WI38 (cell line): ENCODE data around the gene ITSN1.

Experiments
- H3K4me3 ChIP-seq: 2 replicates; pipeline ENCODE4 v1.5.1; 2011; ENCODE audit warnings: low read depth, mild to moderate bottlenecking, control low read depth, low read length
- CTCF ChIP-seq: IDR thresholded peaks from 2 replicates; pipeline ENCODE4 v1.5.1; 2012; ENCODE audit warnings: low read depth, mild to moderate bottlenecking, control low read depth, low read length

The ITSN1 gene

GRCh38 chr21:33880626-33881025, 238.3 kb downstream of the ITSN1 start:
- no peak overlapping the region for H3K4me3 ChIP-seq
- TF ChIP-seq CTCF = no peak

DNA sequence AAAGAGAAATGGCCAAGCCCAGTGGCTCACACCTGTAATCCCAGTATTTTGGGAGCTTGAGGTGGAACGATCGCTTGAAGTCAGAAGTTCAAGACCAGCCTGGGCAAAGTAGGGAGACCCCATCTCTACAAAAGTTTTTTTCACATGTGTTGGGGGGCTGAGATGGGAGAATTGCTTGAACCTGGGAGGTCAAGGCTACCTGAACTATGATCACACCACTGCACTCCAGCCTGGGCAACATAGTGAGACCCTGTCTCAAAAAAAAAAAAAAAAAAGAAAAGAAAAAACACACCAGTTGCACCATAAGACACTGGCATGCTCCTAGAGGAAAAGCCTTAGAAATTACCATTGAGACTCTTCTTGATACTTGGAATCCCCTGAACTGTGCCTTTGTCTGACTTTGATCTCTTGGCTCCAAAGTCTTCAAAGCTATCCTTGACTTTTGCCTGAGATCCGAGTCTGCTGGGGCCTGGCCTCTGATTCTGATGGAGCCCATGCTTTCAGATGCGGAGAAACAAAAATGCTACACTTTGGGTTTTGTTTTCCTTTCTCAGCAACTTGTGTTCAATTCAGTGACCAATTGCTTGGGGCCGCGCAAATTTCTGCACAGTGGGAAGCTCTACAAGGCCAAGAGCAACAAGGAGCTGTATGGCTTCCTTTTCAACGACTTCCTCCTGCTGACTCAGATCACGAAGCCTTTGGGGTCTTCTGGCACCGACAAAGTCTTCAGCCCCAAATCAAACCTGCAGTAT, 239.6 kb downstream of the ITSN1 start:
- H3K4me3 ChIP-seq = no peak overlapping the region
- TF ChIP-seq CTCF = no peak

DNA sequence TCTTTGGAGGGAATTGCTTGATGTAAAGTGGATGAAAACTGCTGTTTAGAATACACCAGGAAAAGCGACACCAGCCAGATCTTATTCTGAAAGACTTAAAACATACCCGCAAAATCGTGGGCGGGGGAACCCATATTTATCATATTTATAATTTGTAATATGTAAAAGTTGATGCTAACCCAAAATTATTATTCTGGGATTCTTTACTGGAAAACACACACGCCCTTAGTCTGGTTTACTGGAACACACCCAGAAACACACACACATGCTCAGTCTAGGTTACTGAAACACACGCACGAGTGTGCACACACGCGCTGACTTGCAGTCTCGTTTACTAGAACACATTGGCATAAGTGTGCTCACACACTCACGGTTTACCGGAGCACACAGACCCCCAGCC, 240.8 kb downstream of the ITSN1 start:
- no peak for TF ChIP-seq CTCF
- no peak overlapping the region for H3K4me3 ChIP-seq

GRCh38 chr21:33884376-33885171, 242.3 kb downstream of the ITSN1 start:
- TF ChIP-seq CTCF = no peak
- H3K4me3 ChIP-seq = no peak overlapping the region

DNA sequence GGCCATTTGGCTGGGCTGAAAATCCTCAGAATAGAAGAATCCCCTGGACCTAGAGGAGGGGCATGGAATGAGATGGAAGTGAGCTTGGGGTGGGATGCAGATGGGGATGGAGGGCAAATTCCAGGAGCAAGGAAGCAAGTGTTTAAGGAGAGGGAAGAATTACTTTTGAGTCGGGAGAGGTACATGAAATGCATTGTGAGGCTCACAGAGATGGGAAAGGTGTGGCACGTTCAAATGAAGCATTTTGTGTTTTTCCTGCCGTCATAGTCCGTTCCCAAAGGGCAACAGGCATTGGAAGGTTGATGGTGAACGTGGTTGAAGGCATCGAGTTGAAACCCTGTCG, 242.8 kb downstream of the ITSN1 start:
- TF ChIP-seq CTCF = no peak
- H3K4me3 ChIP-seq = no peak overlapping the region

DNA sequence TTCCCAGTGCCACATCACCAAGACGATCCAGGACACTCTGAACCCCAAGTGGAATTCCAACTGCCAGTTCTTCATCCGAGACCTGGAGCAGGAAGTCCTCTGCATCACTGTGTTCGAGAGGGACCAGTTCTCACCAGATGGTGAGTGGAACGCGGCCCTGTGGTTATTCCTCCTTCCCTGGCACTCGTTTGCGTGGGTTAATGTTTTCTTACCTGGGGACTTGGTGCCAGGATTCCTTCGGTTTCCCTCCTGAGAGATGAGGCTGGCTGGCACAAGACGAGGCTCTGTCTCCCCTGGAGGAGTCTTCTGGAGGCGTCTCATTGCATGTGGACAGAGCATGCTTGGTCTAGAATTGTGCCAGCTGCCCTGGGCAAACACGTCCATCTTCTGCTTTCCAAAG, 244.0 kb downstream of the ITSN1 start:
- no peak for TF ChIP-seq CTCF
- H3K4me3 ChIP-seq = no peak overlapping the region

- TF ChIP-seq CTCF = no peak
- no peak overlapping the region for H3K4me3 ChIP-seq
Observed at GRCh38 chr21:33890187-33890586, 247.9 kb downstream of the ITSN1 start.
